ENCODE measurements around the gene TM4SF1.

TM4SF1 gene

DNA sequence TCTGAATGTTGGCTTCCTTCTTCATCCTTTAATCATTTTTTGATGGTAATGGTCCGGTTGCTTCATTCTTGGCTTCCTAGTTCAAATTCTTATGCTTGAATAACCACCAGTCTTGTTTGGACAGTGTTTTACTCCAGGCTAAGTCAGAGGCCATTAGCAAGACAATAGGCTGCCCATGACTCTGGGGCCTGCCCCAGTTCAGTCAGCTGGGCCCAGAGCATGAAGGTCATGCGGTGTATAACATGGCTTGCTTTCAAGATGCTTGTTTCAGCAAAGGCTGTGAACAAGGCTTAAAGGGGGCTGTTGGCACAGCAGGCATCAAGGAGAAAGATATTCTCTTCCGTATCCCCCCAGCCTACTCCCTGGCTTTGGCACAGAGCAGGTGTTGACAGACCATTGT lies 57.7 kb downstream of the TM4SF1 start:
- FAIRE-seq: no peak
- no peak for DNase-seq (ENCODE audit: extremely low spot score, insufficient read length, low read depth)
